HepG2 (cell line): ENCODE data around the gene RAB42. TPM values are rescaled to one million over a fixed set of nuclear protein-coding genes. Genes with fewer than 3 reads are reported as not detected.
A peak's percentile ranks its signal among the peaks of the same experiment; 100 is the strongest.

Source experiments
- BCL6 ChIP-seq: IDR thresholded peaks from 2 replicates; pipeline ENCODE4 v1.6.1; 2016; ENCODE audit warnings: missing genetic modification reagents, missing compliant biosample characterization
- DR1 ChIP-seq: sonication (generic); formaldehyde crosslinking; IDR thresholded peaks from 2 replicates; pipeline ENCODE4 v1.8.0; 2021; ENCODE audit warnings: mild to moderate bottlenecking, missing genetic modification reagents, inconsistent platforms
- ESRRA ChIP-seq: sonication (generic); formaldehyde crosslinking; IDR thresholded peaks from 2 replicates; pipeline ENCODE4 v1.5.1; 2020; ENCODE audit warnings: mild to moderate bottlenecking, low read depth, missing genetic modification reagents
- FOXO1 ChIP-seq: sonication (generic); formaldehyde crosslinking; IDR thresholded peaks from 2 replicates; pipeline ENCODE4 v1.4.0; 2020; ENCODE audit warnings: missing genetic modification reagents
- GATA4 ChIP-seq: sonication (generic); IDR thresholded peaks from 2 replicates; pipeline ENCODE4 v1.6.1; 2016; ENCODE audit warnings: antibody characterized with exemption, low read depth, borderline replicate concordance
- HES4 ChIP-seq: sonication (generic); formaldehyde crosslinking; IDR thresholded peaks from 2 replicates; pipeline ENCODE4 v1.9.0; 2021; ENCODE audit warnings: mild to moderate bottlenecking, missing genetic modification reagents, borderline replicate concordance
- MAFK ChIP-seq, 2 experiments: IDR thresholded peaks in 1 of 2; conservative IDR thresholded peaks in 1 of 2; 2 replicates each; pipeline ENCODE4 v1.6.1; 2011; ENCODE audit warnings: improper control_type of control experiment in 2 of 2, low read length in 2 of 2
- MATR3 ChIP-seq: sonication (generic); formaldehyde crosslinking; IDR thresholded peaks from 2 replicates; pipeline ENCODE4 v1.4.0; 2020; ENCODE audit warnings: missing genetic modification reagents
- MBNL3 ChIP-seq: fragments of 250-450 bp; sonication (Bioruptor Pico); conservative IDR thresholded peaks from 2 replicates; pipeline ENCODE4 v1.8.0; 2022; ENCODE audit warnings: mild to moderate bottlenecking, inconsistent platforms
- RBFOX2 ChIP-seq: fragments of 200-400 bp; formaldehyde crosslinking; IDR thresholded peaks from 2 replicates; pipeline ENCODE4 v1.6.1; 2017; ENCODE audit warnings: low read depth, mild to moderate bottlenecking, low read length
- RBM39 ChIP-seq: fragments of 200-400 bp; formaldehyde crosslinking; IDR thresholded peaks from one replicate; pipeline ENCODE4 v1.6.1; 2018; ENCODE audit warnings: antibody characterized with exemption, mild to moderate bottlenecking, low read depth, low read length; ENCODE audit not compliant: poor library complexity, severe bottlenecking
- ZC3H4 ChIP-seq: sonication (generic); formaldehyde crosslinking; IDR thresholded peaks from 2 replicates; pipeline ENCODE4 v1.4.0; 2020; ENCODE audit warnings: missing genetic modification reagents, borderline replicate concordance
- ZNF20 ChIP-seq: sonication (generic); formaldehyde crosslinking; IDR thresholded peaks from 2 replicates; pipeline ENCODE4 v1.4.0; 2020; ENCODE audit warnings: mild to moderate bottlenecking, moderate library complexity, missing genetic modification reagents
- ZNF780A ChIP-seq: sonication (generic); formaldehyde crosslinking; IDR thresholded peaks from 2 replicates; pipeline ENCODE4 v1.8.0; 2022; ENCODE audit warnings: mild to moderate bottlenecking, missing genetic modification reagents, moderate library complexity
- polyA plus RNA-seq, 8 experiments: library from polyadenylated mRNA; depleted of rRNA in 3 of 8; stranded (reverse) in 7 of 8; unstranded in 1 of 8; fragments of >200 nt; fragmentation: Illumina TruSeq in 4 of 8; extraction: Trizol in 4 of 8; gene quantifications; 2 replicates each; pipeline versions ENCODE4 v1.2.1 to v1.2.3, GENCODE V29; 2011 to 2016; ENCODE audit warnings: low read depth in 4 of 8, missing spikeins in 1 of 8, mixed read lengths in 1 of 8; ENCODE audit not compliant: insufficient read depth in 1 of 8
- total RNA-seq, 5 experiments: library from RNA; depleted of rRNA; stranded (reverse); fragments of >200 nt; fragmentation: Illumina TruSeq; extraction: Trizol; gene quantifications; 2 replicates each; pipeline ENCODE4 v1.2.3, GENCODE V29; 2016; ENCODE audit warnings: low read depth in 1 of 5
- TF ChIP-seq, protein P1 (sequence below), 2 experiments: IDR thresholded peaks; 2 replicates each; pipeline ENCODE4 v1.6.1; 2011 to 2012; ENCODE audit warnings: low read length in 2 of 2, borderline replicate concordance in 1 of 2, low read depth in 1 of 2, mild to moderate bottlenecking in 1 of 2, moderate library complexity in 1 of 2
- TF ChIP-seq, protein P2 (sequence below): sonication (generic); formaldehyde crosslinking; IDR thresholded peaks from 2 replicates; pipeline ENCODE4 v1.4.0; 2020; ENCODE audit warnings: mild to moderate bottlenecking, missing genetic modification reagents
- TF ChIP-seq, protein P3 (sequence below): sonication (generic); formaldehyde crosslinking; IDR thresholded peaks from 2 replicates; pipeline ENCODE4 v1.4.0; 2020; ENCODE audit warnings: low read depth, mild to moderate bottlenecking, missing genetic modification reagents

Gene RAB42
- total and polyA plus RNA-seq, 2 of the 13 experiments (the other 11 are each of a cell fraction or from before 2014, with no cell fraction given) = 10.4 to 166 TPM

DNA sequence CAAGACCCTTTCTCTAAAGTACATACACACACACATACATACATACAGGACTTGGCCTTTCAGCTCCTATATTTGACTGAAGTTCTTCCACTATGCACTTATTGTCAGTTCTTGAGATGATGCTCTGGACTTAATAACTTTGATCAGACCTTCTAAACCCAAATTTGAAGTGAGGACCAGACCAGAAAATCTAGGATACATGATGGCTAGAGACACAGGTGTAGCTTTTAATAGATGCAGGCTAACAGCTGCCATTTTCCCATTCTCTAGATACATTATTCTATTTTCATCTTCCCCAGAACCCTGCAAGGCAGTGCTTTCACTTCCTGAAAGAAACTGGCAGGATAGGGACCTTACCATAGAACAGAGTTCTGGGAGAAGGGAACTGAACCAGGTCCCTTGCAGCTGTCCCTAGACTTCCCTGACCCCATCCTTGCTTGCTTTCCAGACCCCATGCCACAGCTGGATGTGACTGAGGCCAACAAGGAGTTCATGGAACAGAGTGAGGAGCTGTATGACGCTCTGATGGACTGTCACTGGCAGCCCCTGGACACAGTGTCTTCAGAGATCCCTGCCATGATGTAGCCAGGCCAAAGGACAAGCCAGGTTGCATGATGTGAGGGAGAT lies 14.9 kb upstream of the RAB42 start (continued):
- TF ChIP-seq MAFK (conservative IDR thresholded peaks at IDR 0.05 in 1 of 2, IDR thresholded peaks at IDR 0.05 in 1 of 2; ENCODE audit: low read length in 2 of 2) (no peak), MBNL3 (CRISPR knock-in tag) (no peak), BCL6 (0 out of 2 replicates have a peak, but pooled peaks have one; percentile 5), MATR3 (CRISPR knock-in tag) (no peak), HES4 (CRISPR knock-in tag) (no peak), ZNF780A (CRISPR knock-in tag) (no peak), RBM39 (no peak), ZC3H4 (peak; percentile 89), RBFOX2 (no peak), GATA4 (peak; percentile 13; the same call in 1 of the 2 replicates), ZNF20 (CRISPR knock-in tag) (no peak), DR1 (CRISPR knock-in tag) (no peak), FOXO1 (CRISPR knock-in tag) (no peak), ESRRA (CRISPR knock-in tag) (no peak)
- TF ChIP-seq, protein P1, sequence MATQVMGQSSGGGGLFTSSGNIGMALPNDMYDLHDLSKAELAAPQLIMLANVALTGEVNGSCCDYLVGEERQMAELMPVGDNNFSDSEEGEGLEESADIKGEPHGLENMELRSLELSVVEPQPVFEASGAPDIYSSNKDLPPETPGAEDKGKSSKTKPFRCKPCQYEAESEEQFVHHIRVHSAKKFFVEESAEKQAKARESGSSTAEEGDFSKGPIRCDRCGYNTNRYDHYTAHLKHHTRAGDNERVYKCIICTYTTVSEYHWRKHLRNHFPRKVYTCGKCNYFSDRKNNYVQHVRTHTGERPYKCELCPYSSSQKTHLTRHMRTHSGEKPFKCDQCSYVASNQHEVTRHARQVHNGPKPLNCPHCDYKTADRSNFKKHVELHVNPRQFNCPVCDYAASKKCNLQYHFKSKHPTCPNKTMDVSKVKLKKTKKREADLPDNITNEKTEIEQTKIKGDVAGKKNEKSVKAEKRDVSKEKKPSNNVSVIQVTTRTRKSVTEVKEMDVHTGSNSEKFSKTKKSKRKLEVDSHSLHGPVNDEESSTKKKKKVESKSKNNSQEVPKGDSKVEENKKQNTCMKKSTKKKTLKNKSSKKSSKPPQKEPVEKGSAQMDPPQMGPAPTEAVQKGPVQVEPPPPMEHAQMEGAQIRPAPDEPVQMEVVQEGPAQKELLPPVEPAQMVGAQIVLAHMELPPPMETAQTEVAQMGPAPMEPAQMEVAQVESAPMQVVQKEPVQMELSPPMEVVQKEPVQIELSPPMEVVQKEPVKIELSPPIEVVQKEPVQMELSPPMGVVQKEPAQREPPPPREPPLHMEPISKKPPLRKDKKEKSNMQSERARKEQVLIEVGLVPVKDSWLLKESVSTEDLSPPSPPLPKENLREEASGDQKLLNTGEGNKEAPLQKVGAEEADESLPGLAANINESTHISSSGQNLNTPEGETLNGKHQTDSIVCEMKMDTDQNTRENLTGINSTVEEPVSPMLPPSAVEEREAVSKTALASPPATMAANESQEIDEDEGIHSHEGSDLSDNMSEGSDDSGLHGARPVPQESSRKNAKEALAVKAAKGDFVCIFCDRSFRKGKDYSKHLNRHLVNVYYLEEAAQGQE (IDR thresholded peaks at IDR 0.05; ENCODE audit: borderline replicate concordance in 1 of 2, low read depth in 1 of 2, low read length in 2 of 2) = no peak
- TF ChIP-seq, protein P2, sequence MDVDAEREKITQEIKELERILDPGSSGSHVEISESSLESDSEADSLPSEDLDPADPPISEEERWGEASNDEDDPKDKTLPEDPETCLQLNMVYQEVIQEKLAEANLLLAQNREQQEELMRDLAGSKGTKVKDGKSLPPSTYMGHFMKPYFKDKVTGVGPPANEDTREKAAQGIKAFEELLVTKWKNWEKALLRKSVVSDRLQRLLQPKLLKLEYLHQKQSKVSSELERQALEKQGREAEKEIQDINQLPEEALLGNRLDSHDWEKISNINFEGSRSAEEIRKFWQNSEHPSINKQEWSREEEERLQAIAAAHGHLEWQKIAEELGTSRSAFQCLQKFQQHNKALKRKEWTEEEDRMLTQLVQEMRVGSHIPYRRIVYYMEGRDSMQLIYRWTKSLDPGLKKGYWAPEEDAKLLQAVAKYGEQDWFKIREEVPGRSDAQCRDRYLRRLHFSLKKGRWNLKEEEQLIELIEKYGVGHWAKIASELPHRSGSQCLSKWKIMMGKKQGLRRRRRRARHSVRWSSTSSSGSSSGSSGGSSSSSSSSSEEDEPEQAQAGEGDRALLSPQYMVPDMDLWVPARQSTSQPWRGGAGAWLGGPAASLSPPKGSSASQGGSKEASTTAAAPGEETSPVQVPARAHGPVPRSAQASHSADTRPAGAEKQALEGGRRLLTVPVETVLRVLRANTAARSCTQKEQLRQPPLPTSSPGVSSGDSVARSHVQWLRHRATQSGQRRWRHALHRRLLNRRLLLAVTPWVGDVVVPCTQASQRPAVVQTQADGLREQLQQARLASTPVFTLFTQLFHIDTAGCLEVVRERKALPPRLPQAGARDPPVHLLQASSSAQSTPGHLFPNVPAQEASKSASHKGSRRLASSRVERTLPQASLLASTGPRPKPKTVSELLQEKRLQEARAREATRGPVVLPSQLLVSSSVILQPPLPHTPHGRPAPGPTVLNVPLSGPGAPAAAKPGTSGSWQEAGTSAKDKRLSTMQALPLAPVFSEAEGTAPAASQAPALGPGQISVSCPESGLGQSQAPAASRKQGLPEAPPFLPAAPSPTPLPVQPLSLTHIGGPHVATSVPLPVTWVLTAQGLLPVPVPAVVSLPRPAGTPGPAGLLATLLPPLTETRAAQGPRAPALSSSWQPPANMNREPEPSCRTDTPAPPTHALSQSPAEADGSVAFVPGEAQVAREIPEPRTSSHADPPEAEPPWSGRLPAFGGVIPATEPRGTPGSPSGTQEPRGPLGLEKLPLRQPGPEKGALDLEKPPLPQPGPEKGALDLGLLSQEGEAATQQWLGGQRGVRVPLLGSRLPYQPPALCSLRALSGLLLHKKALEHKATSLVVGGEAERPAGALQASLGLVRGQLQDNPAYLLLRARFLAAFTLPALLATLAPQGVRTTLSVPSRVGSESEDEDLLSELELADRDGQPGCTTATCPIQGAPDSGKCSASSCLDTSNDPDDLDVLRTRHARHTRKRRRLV (CRISPR knock-in tag) = no peak
- TF ChIP-seq, protein P3, sequence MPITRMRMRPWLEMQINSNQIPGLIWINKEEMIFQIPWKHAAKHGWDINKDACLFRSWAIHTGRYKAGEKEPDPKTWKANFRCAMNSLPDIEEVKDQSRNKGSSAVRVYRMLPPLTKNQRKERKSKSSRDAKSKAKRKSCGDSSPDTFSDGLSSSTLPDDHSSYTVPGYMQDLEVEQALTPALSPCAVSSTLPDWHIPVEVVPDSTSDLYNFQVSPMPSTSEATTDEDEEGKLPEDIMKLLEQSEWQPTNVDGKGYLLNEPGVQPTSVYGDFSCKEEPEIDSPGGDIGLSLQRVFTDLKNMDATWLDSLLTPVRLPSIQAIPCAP (CRISPR knock-in tag) = no peak
